Gastrocnemius medialis (tissue), 4 donors: ENCODE measurements around the gene STYX.

Experiments
- CTCF ChIP-seq, 5 experiments: fragments of 450-650 bp in 3 of 5; fragments of 200-600 bp in 2 of 5; sonication (generic) in 2 of 5; IDR thresholded peaks in 4 of 5; conservative IDR thresholded peaks in 1 of 5; 1 replicate in 4 of 5; 2 replicates in 1 of 5; pipeline ENCODE4 v1.5.1; 2016 to 2019; ENCODE audit warnings: antibody characterized with exemption in 5 of 5, mild to moderate bottlenecking in 3 of 5, moderate library complexity in 3 of 5
- POLR2A ChIP-seq, 2 donors: fragments of 450-650 bp; IDR thresholded peaks; one replicate each; pipeline ENCODE4 v1.6.1; 2017; ENCODE audit warnings: antibody characterized with exemption in 2 of 2, mild to moderate bottlenecking in 2 of 2, moderate library complexity in 2 of 2

DNA sequence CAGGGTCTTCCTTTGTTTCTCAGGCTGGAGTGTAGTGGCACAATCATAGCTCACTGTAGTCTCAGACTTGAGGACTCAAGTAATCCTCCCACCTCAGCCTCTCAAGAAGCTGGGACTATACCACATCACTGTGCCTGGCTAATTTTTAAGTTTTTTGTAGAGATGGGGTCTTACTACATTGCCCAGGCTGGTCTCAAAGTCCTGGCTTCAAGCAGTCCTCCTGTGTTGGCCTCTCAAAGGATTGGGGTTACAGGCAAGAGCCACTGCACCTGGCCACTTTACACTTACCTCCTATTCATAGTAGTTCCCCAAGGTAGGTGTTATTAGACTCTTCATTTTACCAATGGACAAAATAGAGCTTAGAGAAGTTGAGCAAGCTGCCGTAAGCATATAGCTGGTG, 29.2 kb downstream of the STYX start:
- TF ChIP-seq CTCF (IDR thresholded peaks at IDR 0.05 in 4 of 5, conservative IDR thresholded peaks at IDR 0.05 in 1 of 5) (no peak), POLR2A (IDR thresholded peaks at IDR 0.05) (no peak)
